A673 (cell line): ENCODE measurements around the gene UNC13B. TPM values are rescaled to one million over a fixed set of nuclear protein-coding genes. Genes with fewer than 3 reads are reported as not detected.

ENCODE experiments used
- BruUV-seq: library from RNA; stranded (reverse); fragments of 400-500 nt; replicated peaks from 2 replicates; lab custom pipeline; 2021; lab: Mats Ljungman, UMichigan
- CTCF ChIA-PET: fragments of 300-600 bp; sonication (Branson Sonifier 250); formaldehyde crosslinking; loops from one replicate; lab custom pipeline; 2022; ENCODE audit warnings: antibody characterized with exemption; lab: Charles Lee
- POLR2A ChIA-PET: fragments of 300-600 bp; sonication (Branson Sonifier 250); formaldehyde crosslinking; loops from one replicate; lab custom pipeline; 2022; ENCODE audit warnings: antibody characterized with exemption; ENCODE audit not compliant: low non-redundant PET; lab: Charles Lee
- DNase-seq: peaks from one replicate; pipeline ENCODE4 v3.0.0-alpha.2; 2015; ENCODE audit warnings: low spot score
- H3K27ac ChIP-seq: fragments of 200-600 bp; sonication (generic); 2 replicates; pipeline ENCODE4 v1.5.1; 2016; ENCODE audit warnings: mixed run types, low read depth, mild to moderate bottlenecking, mixed read lengths, antibody characterized with exemption, low read length; ENCODE audit not compliant: poor library complexity, severe bottlenecking
- H3K27me3 ChIP-seq: fragments of 200-600 bp; sonication (generic); replicated peaks from 2 replicates; pipeline ENCODE4 v1.6.1; 2017; ENCODE audit warnings: mixed run types, low read depth, mild to moderate bottlenecking, mixed read lengths, antibody characterized with exemption, low read length; ENCODE audit not compliant: insufficient read depth, poor library complexity
- H3K36me3 ChIP-seq: fragments of 200-600 bp; sonication (generic); 2 replicates; pipeline ENCODE4 v1.6.1; 2016; ENCODE audit warnings: mixed run types, mild to moderate bottlenecking, mixed read lengths, antibody characterized with exemption, low read length; ENCODE audit not compliant: insufficient read depth, poor library complexity, severe bottlenecking
- H3K4me1 ChIP-seq: fragments of 200-600 bp; sonication (generic); 2 replicates; pipeline ENCODE4 v1.6.1; 2017; ENCODE audit warnings: mixed run types, mild to moderate bottlenecking, mixed read lengths, antibody characterized with exemption, low read length; ENCODE audit not compliant: insufficient read depth, poor library complexity, severe bottlenecking
- H3K4me3 ChIP-seq: fragments of 200-600 bp; sonication (generic); 2 replicates; pipeline ENCODE4 v1.5.1; 2016; ENCODE audit warnings: low read depth, mixed run types, mild to moderate bottlenecking, mixed read lengths, low read length; ENCODE audit not compliant: poor library complexity, severe bottlenecking
- H3K9me3 ChIP-seq: fragments of 200-600 bp; sonication (generic); 2 replicates; pipeline ENCODE4 v1.6.1; 2016; ENCODE audit warnings: mixed run types, low read depth, mild to moderate bottlenecking, mixed read lengths, antibody characterized with exemption, low read length; ENCODE audit not compliant: poor library complexity, severe bottlenecking
- CTCF ChIP-seq: fragments of 300-800, 200-600 bp; sonication (generic); conservative IDR thresholded peaks from 2 replicates; pipeline ENCODE4 v1.5.1; 2017; ENCODE audit warnings: low read depth, mild to moderate bottlenecking, antibody characterized with exemption, low read length, moderate library complexity, mixed read lengths
- EZH2 ChIP-seq: fragments of 200-600 bp; sonication (generic); IDR thresholded peaks from 2 replicates; pipeline ENCODE4 v1.6.1; 2017; ENCODE audit warnings: borderline replicate concordance, low read depth, mild to moderate bottlenecking, mixed read lengths, antibody characterized with exemption, low read length; ENCODE audit not compliant: poor library complexity, severe bottlenecking
- intact Hi-C: fragments of 100-400 bp; cut with micrococcal nuclease; formaldehyde crosslinking; loops from one replicate; pipeline ENCODE4 v1.10.0; 2022; ENCODE audit not compliant: unreplicated experiment
- total RNA-seq: library from RNA; stranded (reverse); gene quantifications from 2 replicates; pipeline ENCODE4 v1.2.3, GENCODE V29; 2021

The UNC13B gene
- total RNA-seq, 1 experiment from 2014 or later: 19.8 TPM

GRCh38 chr9:35287987-35288632 lies 126.3 kb downstream of the UNC13B start:
- TF ChIP-seq EZH2 (no peak), CTCF (no peak)
- no peak for DNase-seq
- no peak overlapping the region for H3K27ac ChIP-seq
- BruUV-seq: no TSS peak
- no peaks in the 10 kb centered on the region for H3K4me1 ChIP-seq
- CTCF ChIA-PET: no interaction called here
- POLR2A ChIA-PET: no interaction called here
- H3K27me3 ChIP-seq: no peaks in the 10 kb centered on the region
- H3K4me3 ChIP-seq: no peak overlapping the region
- no peaks in the 10 kb centered on the region for H3K9me3 ChIP-seq
- H3K36me3 ChIP-seq: no peaks in the 10 kb centered on the region
- intact Hi-C loops: no loop called here

- ChIA-PET POLR2A (no interaction called here), CTCF (no interaction called here)
- no TSS peak for BruUV-seq
These were observed 127.0 kb downstream of the UNC13B start for GRCh38 chr9:35288778-35289177.

GRCh38 chr9:35293376-35293964 lies 131.7 kb downstream of the UNC13B start:
- TF ChIP-seq EZH2: no peak
- TF ChIP-seq CTCF: no peak
- Histone ChIP-seq H3K36me3 (no peaks in the 10 kb centered on the region), H3K9me3 (no peaks in the 10 kb centered on the region), H3K27me3 (no peaks in the 10 kb centered on the region), H3K4me1 (no peaks in the 10 kb centered on the region), H3K4me3 (no peak overlapping the region), H3K27ac (no peak overlapping the region)
- DNase-seq: no peak
- intact Hi-C loops: no loop called here
- BruUV-seq: no TSS peak
- ChIA-PET CTCF (no interaction called here), POLR2A (no interaction called here)

More at GRCh38 chr9:35288778-35289177, 127.0 kb downstream of the UNC13B start:
- H3K27ac ChIP-seq: no peak overlapping the region
- TF ChIP-seq EZH2: no peak
- TF ChIP-seq CTCF: no peak
- DNase-seq: no peak
- H3K4me1 ChIP-seq: no peaks in the 10 kb centered on the region
- no peak overlapping the region for H3K4me3 ChIP-seq
- intact Hi-C loops: no loop called here
- no peaks in the 10 kb centered on the region for H3K36me3 ChIP-seq
- H3K9me3 ChIP-seq: no peaks in the 10 kb centered on the region
- no peaks in the 10 kb centered on the region for H3K27me3 ChIP-seq
